Thyroid gland (tissue), 4 donors: ENCODE measurements around the gene CDR2L. TPM values are rescaled to one million over a fixed set of nuclear protein-coding genes. Genes with fewer than 3 reads are reported as not detected.

Experiments
- DNase-seq, 2 donors: peaks; one replicate each; pipeline ENCODE4 v3.0.0-alpha.2; 2019
- H3K27ac ChIP-seq, 3 donors: fragments of 200-600 bp; sonication (generic); 1 replicate in 2 of 3; 2 replicates in 1 of 3; pipeline ENCODE4 v1.5.1; 2016 to 2019; ENCODE audit warnings: mild to moderate bottlenecking in 1 of 3, moderate library complexity in 1 of 3
- H3K27me3 ChIP-seq: fragments of 200-600 bp; sonication (generic); one replicate; pipeline ENCODE4 v1.5.1; 2019
- H3K36me3 ChIP-seq, 2 donors: fragments of 200-600 bp; sonication (generic); one replicate each; pipeline ENCODE4 v1.5.1; 2016 to 2019
- H3K4me1 ChIP-seq, 2 donors: fragments of 200-600 bp; sonication (generic); one replicate each; pipeline ENCODE4 v1.5.1; 2017 to 2019
- H3K4me3 ChIP-seq, 3 donors: fragments of 200-600 bp; sonication (generic); replicated peaks in 1 of 3; 1 replicate in 2 of 3; 2 replicates in 1 of 3; pipeline ENCODE4 v1.5.1; 2016; ENCODE audit warnings: mild to moderate bottlenecking in 1 of 3
- H3K9me3 ChIP-seq: fragments of 200-600 bp; sonication (generic); one replicate; pipeline ENCODE4 v1.5.1; 2017
- POLR2A ChIP-seq, 2 donors: fragments of 450-650 bp; IDR thresholded peaks; one replicate each; pipeline ENCODE4 v1.6.1; 2017; ENCODE audit warnings: antibody characterized with exemption in 2 of 2, mild to moderate bottlenecking in 2 of 2, moderate library complexity in 1 of 2
- WGBS, 2 donors: methylation state at CpG; one replicate each; pipeline ENCODE4 v1.1.5; 2017; 5-methylcytosine and 5-hydroxymethylcytosine counted together
- intact Hi-C: fragments of 100-400 bp; cut with DNase I; formaldehyde crosslinking; loops from one replicate; pipeline ENCODE4 v1.15.1; 2023
- total RNA-seq, 4 donors: library from RNA; depleted of rRNA; stranded (reverse); fragments of >200 nt; gene quantifications; one replicate each; pipeline ENCODE4 v1.2.3, GENCODE V29; 2016
- TF ChIP-seq, protein P1 (sequence below), 6 experiments: fragments of 200-600 bp in 3 of 6; fragments of 450-650 bp in 3 of 6; sonication (generic) in 3 of 6; IDR thresholded peaks; one replicate each; pipeline ENCODE4 v1.5.1; 2016 to 2019; ENCODE audit warnings: antibody characterized with exemption in 6 of 6, mild to moderate bottlenecking in 2 of 6, inconsistent platforms in 1 of 6, moderate library complexity in 1 of 6

CDR2L gene
- total RNA-seq, 4 donors from 2014 or later: 2.6 to 9.8 (median 4.2) TPM

DNA sequence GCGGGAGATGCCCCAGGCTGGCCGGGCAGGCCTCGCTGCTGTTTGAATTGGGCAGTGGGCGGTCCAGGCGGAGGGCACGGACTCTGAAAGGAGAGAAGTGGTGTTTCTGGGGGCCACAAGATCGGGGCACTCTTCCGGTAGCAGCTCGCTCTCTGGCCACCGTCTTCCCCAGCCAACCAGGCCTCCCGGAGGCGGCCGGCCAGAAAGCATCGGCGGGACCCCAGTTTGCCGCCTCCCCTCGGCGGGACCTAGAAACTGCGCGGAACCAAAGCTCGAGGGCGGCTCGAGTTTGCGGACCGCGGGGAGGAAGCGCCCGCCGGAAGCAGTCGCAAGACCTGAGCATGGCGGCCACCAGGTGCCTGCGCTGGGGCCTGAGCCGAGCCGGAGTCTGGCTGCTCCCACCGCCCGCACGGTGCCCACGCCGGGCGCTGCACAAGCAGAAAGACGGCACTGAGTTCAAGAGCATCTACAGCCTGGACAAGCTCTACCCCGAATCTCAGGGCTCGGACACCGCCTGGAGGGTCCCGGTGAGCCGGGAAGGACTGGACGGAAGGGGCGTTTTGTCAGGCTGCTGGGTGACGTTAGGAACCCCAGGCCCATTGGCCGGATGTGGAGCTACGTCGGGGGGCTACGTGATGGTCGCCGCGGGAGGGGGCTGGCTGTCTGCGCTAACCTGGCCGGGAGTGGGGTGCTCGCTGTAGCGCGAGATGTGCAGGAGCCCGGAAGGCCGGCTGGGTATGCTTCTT is 25.1 kb downstream of the CDR2L start, which contains the start of gene MRPL58:
Gene MRPL58, plus strand, starts transcription at position 325 of the 746 bp plus-strand sequence. Its CDS starts 17 bp downstream, at position 342.
- TF ChIP-seq, protein P1, sequence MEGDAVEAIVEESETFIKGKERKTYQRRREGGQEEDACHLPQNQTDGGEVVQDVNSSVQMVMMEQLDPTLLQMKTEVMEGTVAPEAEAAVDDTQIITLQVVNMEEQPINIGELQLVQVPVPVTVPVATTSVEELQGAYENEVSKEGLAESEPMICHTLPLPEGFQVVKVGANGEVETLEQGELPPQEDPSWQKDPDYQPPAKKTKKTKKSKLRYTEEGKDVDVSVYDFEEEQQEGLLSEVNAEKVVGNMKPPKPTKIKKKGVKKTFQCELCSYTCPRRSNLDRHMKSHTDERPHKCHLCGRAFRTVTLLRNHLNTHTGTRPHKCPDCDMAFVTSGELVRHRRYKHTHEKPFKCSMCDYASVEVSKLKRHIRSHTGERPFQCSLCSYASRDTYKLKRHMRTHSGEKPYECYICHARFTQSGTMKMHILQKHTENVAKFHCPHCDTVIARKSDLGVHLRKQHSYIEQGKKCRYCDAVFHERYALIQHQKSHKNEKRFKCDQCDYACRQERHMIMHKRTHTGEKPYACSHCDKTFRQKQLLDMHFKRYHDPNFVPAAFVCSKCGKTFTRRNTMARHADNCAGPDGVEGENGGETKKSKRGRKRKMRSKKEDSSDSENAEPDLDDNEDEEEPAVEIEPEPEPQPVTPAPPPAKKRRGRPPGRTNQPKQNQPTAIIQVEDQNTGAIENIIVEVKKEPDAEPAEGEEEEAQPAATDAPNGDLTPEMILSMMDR (IDR thresholded peaks at IDR 0.05): peak in 5 of 6 experiments; percentile 25 to 61 (median 55)
- peak in 1 of 2 donors; percentile 60 for TF ChIP-seq POLR2A (IDR thresholded peaks at IDR 0.05)
- Histone ChIP-seq H3K36me3 (no peaks in the 10 kb centered on the region), H3K4me1 (peaks cover 8 to 16% of the 10 kb centered on the region in 2 donors), H3K27ac (peak within 1 kb of the TSS; percentile 34 to 78 (median 61)), H3K4me3 (peak within 1 kb of the TSS; percentile 71 to 85 (median 81)), H3K9me3 (no peaks in the 10 kb centered on the region), H3K27me3 (no peaks in the 10 kb centered on the region)
- 0 to 1% methylated on average over 21 to 31 of the region's 63 CpGs for WGBS, 2 donors
- intact Hi-C loops: no loop called here
- peak; percentile 80 for DNase-seq

- H3K27me3 ChIP-seq: no peaks in the 10 kb centered on the region
- H3K27ac ChIP-seq: peak overlapping the region; percentile 34 to 78 (median 61)
- peaks cover 8 to 16% of the 10 kb centered on the region in 2 donors for H3K4me1 ChIP-seq
- peak overlapping the region; percentile 71 to 85 (median 81) for H3K4me3 ChIP-seq
- WGBS, 2 donors: 0% methylated on average over 6 to 10 of the region's 10 CpGs
- intact Hi-C loops: no loop called here
- TF ChIP-seq, protein P1 (IDR thresholded peaks at IDR 0.05): no peak
- no peak for TF ChIP-seq POLR2A (IDR thresholded peaks at IDR 0.05)
- no peaks in the 10 kb centered on the region for H3K36me3 ChIP-seq
- no peak for DNase-seq
- no peaks in the 10 kb centered on the region for H3K9me3 ChIP-seq
Observed at GRCh38 chr17:75013092-75013559, 25.7 kb downstream of the CDR2L start.

GRCh38 chr17:75019146-75019545 is 31.7 kb downstream of the CDR2L start:
- intact Hi-C loops: no loop called here
- Histone ChIP-seq H3K27ac (no peak overlapping the region), H3K27me3 (no peaks in the 10 kb centered on the region), H3K4me1 (no peaks in the 10 kb centered on the region), H3K36me3 (peaks cover 13 to 18% of the 10 kb centered on the region in 2 donors), H3K9me3 (no peaks in the 10 kb centered on the region), H3K4me3 (no peak overlapping the region)
- TF ChIP-seq POLR2A (IDR thresholded peaks at IDR 0.05): no peak
- TF ChIP-seq, protein P1 (IDR thresholded peaks at IDR 0.05): no peak
- no peak for DNase-seq
- WGBS, 2 donors: 86 to 91% methylated on average over 5 of the region's 5 CpGs

DNA sequence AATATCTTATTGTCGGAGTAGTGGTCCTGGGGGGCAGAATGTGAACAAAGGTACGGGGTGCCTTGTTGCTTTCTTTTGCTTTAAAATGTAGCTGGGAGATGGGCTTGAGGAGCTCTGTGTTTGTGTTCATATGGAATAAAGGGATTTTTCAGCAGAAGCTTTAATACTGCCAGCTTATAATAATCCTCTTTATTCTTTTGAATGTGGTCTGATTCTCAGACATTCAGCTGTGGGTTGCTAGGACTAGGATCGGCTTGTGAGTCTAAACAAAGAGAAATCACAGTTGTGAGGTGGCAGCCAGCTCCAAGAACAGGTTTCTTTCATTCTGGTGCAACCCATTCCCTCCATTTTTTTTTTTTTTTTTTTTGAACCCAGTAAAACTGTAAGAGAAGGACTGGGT is 32.3 kb downstream of the CDR2L start:
- 96 to 97% methylated on average over 3 of the region's 3 CpGs for WGBS, 2 donors
- Histone ChIP-seq H3K27me3 (no peaks in the 10 kb centered on the region), H3K4me3 (no peak overlapping the region), H3K36me3 (peaks cover 13 to 18% of the 10 kb centered on the region in 2 donors), H3K27ac (no peak overlapping the region), H3K4me1 (no peaks in the 10 kb centered on the region), H3K9me3 (no peaks in the 10 kb centered on the region)
- intact Hi-C loops: no loop called here
- DNase-seq: no peak
- TF ChIP-seq, protein P1 (IDR thresholded peaks at IDR 0.05): no peak
- no peak for TF ChIP-seq POLR2A (IDR thresholded peaks at IDR 0.05)
